Endothelial cell of umbilical vein (primary cell): Measurements from ENCODE around the gene WSB2. TPM values are rescaled to one million over a fixed set of nuclear protein-coding genes. Genes with fewer than 3 reads are reported as not detected.

Source experiments
- BruUV-seq: library from RNA; stranded (reverse); fragments of 400-500 nt; replicated peaks from 2 replicates; lab custom pipeline; 2021; lab: Mats Ljungman, UMichigan
- CTCF ChIA-PET: fragments of 300-600, 350-600 bp; sonication (Branson Sonifier 250); formaldehyde crosslinking; loops from one replicate; lab custom pipeline; 2021; ENCODE audit warnings: antibody characterized with exemption, inconsistent platforms; lab: Charles Lee
- POLR2A ChIA-PET: fragments of 300-600, 350-600 bp; sonication (Branson Sonifier 250); formaldehyde crosslinking; loops from one replicate; lab custom pipeline; 2021; ENCODE audit warnings: antibody characterized with exemption, inconsistent platforms; lab: Charles Lee
- DNase-seq: peaks from one replicate; pipeline ENCODE4 v3.0.0-alpha.2; 2011; ENCODE audit warnings: low read depth, low spot score
- FAIRE-seq: peaks from 2 replicates; lab custom pipeline; 2011; peaks lifted over from hg19 to GRCh38; lab: Jason Lieb, UNC
- H2AFZ ChIP-seq: 2 replicates; pipeline ENCODE4 v1.6.0; 2012; ENCODE audit warnings: low read depth, low read length, control low read depth, inconsistent platforms
- H3K27ac ChIP-seq: 2 replicates; pipeline ENCODE4 v1.5.1; 2011; ENCODE audit warnings: low read depth, mild to moderate bottlenecking, control low read depth, low read length, moderate library complexity; ENCODE audit not compliant: insufficient read depth
- H3K27me3 ChIP-seq, 2 experiments: 2 replicates each; pipeline versions ENCODE4 v1.6.0 to v1.6.1; 2011; ENCODE audit warnings: low read length in 2 of 2, mixed read lengths in 1 of 2; ENCODE audit not compliant: control insufficient read depth in 2 of 2, insufficient read depth in 2 of 2
- H3K36me3 ChIP-seq, 2 experiments: 2 replicates in 1 of 2; 3 replicates in 1 of 2; pipeline ENCODE4 v1.5.1; 2011; ENCODE audit warnings: low read length in 2 of 2, mild to moderate bottlenecking in 1 of 2, moderate library complexity in 1 of 2; ENCODE audit not compliant: control insufficient read depth in 2 of 2, insufficient read depth in 2 of 2; ENCODE audit errors: extremely low read depth in 1 of 2
- H3K4me1 ChIP-seq: 3 replicates; pipeline ENCODE4 v1.5.1; 2011; ENCODE audit warnings: mild to moderate bottlenecking, low read length; ENCODE audit not compliant: control insufficient read depth, insufficient read depth; ENCODE audit errors: extremely low read depth
- H3K4me2 ChIP-seq: 2 replicates; pipeline ENCODE4 v1.6.1; 2011; ENCODE audit warnings: low read length, control low read depth, mixed read lengths; ENCODE audit not compliant: insufficient read depth
- H3K4me3 ChIP-seq, 3 experiments: fragments of 200-600 bp in 1 of 3; sonication (generic), shearing (Covaris generic) in 1 of 3; replicated peaks in 1 of 3; 2 replicates each; pipeline ENCODE4 v1.5.1; 2011 to 2016; ENCODE audit warnings: control low read depth in 3 of 3, low read length in 3 of 3, mild to moderate bottlenecking in 2 of 3, inconsistent platforms in 1 of 3, low read depth in 1 of 3, moderate library complexity in 1 of 3; ENCODE audit not compliant: insufficient read depth in 1 of 3
- H3K79me2 ChIP-seq: 2 replicates; pipeline ENCODE4 v1.6.0; 2012; ENCODE audit warnings: low read length, inconsistent platforms; ENCODE audit not compliant: control insufficient read depth, insufficient read depth
- H3K9ac ChIP-seq: replicated peaks from 2 replicates; pipeline ENCODE3; 2011; ENCODE audit warnings: low read length, control low read depth; ENCODE audit not compliant: insufficient read depth; ENCODE audit errors: extremely low read depth
- H3K9me1 ChIP-seq: replicated peaks from 3 replicates; pipeline ENCODE4 v1.6.0; 2011; ENCODE audit warnings: mild to moderate bottlenecking, low read length; ENCODE audit not compliant: control insufficient read depth, insufficient read depth; ENCODE audit errors: extremely low read depth
- H3K9me3 ChIP-seq: replicated peaks from 2 replicates; pipeline ENCODE4 v1.5.1; 2012; ENCODE audit warnings: low read length, inconsistent platforms; ENCODE audit not compliant: control insufficient read depth, insufficient read depth
- H4K20me1 ChIP-seq: replicated peaks from 2 replicates; pipeline ENCODE3; 2011; ENCODE audit warnings: mild to moderate bottlenecking, low read length; ENCODE audit not compliant: control insufficient read depth, insufficient read depth; ENCODE audit errors: extremely low read depth
- FOS ChIP-seq: IDR thresholded peaks from 2 replicates; pipeline ENCODE4 v1.6.1; 2011; ENCODE audit warnings: mild to moderate bottlenecking, low read length, moderate library complexity, borderline replicate concordance; ENCODE audit not compliant: insufficient read depth
- JUN ChIP-seq: IDR thresholded peaks from 2 replicates; pipeline ENCODE4 v1.6.1; 2011; ENCODE audit warnings: borderline replicate concordance, low read depth; ENCODE audit not compliant: insufficient read length, insufficient read depth
- dilution Hi-C: fragments of 300-500 bp; cut with MboI; formaldehyde crosslinking; loops from one replicate; pipeline ENCODE4 v1.15.0; 2019; ENCODE audit warnings: low sequenced_read_pairs; ENCODE audit not compliant: extremely low pct_ligation_motif_present
- intact Hi-C: fragments of 100-400 bp; cut with micrococcal nuclease; formaldehyde crosslinking; loops from one replicate; pipeline ENCODE4 v1.10.0; 2022
- polyA plus RNA-seq, 4 experiments: library from polyadenylated mRNA; depleted of rRNA in 3 of 4; stranded (reverse) in 3 of 4; unstranded in 1 of 4; fragments of >200 nt; gene quantifications; 2 replicates each; pipeline versions ENCODE4 v1.2.1 to v1.2.3, GENCODE V29; 2011 to 2012; ENCODE audit warnings: missing spikeins in 1 of 4
- total RNA-seq: library from RNA; stranded (reverse); gene quantifications from 2 replicates; pipeline ENCODE4 v1.2.3, GENCODE V29; 2021
- TF ChIP-seq, protein P1 (sequence below), 2 donors: IDR thresholded peaks; 1 replicate in 1 of 2; 2 replicates in 1 of 2; pipeline ENCODE4 v1.5.1; 2011; ENCODE audit warnings: low read length in 2 of 2, mild to moderate bottlenecking in 2 of 2, moderate library complexity in 2 of 2, control low read depth in 1 of 2, inconsistent platforms in 1 of 2, low read depth in 1 of 2; ENCODE audit not compliant: insufficient read depth in 1 of 2; ENCODE audit errors: extremely low read depth in 1 of 2
- TF ChIP-seq, protein P2 (sequence below): IDR thresholded peaks from 2 replicates; pipeline ENCODE4 v1.6.1; 2011; ENCODE audit not compliant: insufficient read depth, insufficient read length

Gene WSB2
- total and polyA plus RNA-seq, 2 donors (not counting 3 experiments of a cell fraction or from before 2014, with no cell fraction given), result 73.6 to 107 TPM

DNA sequence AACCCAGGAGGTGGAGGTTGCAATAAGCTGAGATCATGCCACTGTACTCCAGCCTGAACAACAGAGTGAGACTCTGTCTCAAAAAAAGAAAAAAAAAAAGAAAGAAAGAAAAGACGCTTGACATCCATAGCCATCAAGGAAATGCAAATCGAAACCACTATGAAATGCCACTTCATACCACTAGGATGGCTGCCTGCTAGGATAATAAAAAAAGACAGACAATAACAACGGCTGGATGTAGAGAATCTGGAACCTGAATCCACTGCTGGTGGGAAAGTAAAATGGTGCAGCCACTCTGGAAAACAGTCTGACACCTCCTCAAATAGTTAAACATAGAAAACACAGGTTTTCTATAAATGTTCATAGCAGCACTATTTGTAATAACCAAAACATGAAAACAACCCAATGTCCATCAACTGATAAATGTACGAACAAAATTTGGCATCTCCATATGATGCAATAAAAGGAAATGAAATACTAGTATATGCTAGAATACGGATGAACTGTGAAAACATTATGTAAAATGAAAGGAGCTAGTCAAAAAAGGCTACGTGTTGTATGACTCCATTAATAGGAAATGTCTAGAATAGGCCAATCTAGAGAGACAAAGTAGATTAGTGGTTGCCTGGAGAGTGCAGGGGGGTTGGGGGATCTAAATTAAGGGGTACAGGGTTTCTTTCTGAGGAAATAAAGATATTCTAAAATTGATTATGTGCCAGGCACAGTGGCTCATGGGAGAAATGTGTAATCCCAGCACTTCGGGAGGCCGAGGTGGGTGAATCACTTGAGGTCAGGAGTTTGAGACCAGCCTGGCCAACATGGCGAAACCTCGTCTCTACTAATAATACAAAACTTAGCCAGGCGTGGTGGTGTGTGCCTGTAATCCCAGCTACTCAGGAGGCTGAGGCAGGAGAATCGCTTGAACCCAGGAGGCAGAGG is 9.7 kb downstream of the WSB2 start:
- Histone ChIP-seq H3K9me1 (no peaks in the 10 kb centered on the region), H2AFZ (no peak overlapping the region), H4K20me1 (no peaks in the 10 kb centered on the region), H3K4me1 (peaks cover 29% of the 10 kb centered on the region), H3K27me3 (no peaks in the 10 kb centered on the region), H3K79me2 (peaks cover 6% of the 10 kb centered on the region), H3K4me3 (no peak overlapping the region), H3K36me3 (peaks cover 0 to 5% of the 10 kb centered on the region in 2 experiments), H3K9me3 (no peaks in the 10 kb centered on the region), H3K27ac (peak overlapping the region; percentile 77), H3K4me2 (no peak overlapping the region), H3K9ac (no peak overlapping the region)
- ChIA-PET POLR2A (interaction anchor here (1.1 kb wide), 1 partner anchor 11 kb away, joined by 3 read pairs; no protein-coding TSS in a partner anchor), CTCF (interaction anchor here (1.2 to 1.3 kb wide), 2 partner anchors 13 to 16 kb away, joined by 3 read pairs; no protein-coding TSS in a partner anchor)
- BruUV-seq, result no TSS peak
- TF ChIP-seq JUN, result no peak
- no peak for TF ChIP-seq FOS
- TF ChIP-seq, protein P1, sequence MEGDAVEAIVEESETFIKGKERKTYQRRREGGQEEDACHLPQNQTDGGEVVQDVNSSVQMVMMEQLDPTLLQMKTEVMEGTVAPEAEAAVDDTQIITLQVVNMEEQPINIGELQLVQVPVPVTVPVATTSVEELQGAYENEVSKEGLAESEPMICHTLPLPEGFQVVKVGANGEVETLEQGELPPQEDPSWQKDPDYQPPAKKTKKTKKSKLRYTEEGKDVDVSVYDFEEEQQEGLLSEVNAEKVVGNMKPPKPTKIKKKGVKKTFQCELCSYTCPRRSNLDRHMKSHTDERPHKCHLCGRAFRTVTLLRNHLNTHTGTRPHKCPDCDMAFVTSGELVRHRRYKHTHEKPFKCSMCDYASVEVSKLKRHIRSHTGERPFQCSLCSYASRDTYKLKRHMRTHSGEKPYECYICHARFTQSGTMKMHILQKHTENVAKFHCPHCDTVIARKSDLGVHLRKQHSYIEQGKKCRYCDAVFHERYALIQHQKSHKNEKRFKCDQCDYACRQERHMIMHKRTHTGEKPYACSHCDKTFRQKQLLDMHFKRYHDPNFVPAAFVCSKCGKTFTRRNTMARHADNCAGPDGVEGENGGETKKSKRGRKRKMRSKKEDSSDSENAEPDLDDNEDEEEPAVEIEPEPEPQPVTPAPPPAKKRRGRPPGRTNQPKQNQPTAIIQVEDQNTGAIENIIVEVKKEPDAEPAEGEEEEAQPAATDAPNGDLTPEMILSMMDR (IDR thresholded peaks at IDR 0.05; ENCODE audit: extremely low read depth in 1 of 2, insufficient read depth in 1 of 2, low read depth in 1 of 2, low read length in 2 of 2), result no peak
- TF ChIP-seq, protein P2, sequence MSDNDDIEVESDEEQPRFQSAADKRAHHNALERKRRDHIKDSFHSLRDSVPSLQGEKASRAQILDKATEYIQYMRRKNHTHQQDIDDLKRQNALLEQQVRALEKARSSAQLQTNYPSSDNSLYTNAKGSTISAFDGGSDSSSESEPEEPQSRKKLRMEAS, result no peak
- dilution Hi-C loops (no loop called here), intact Hi-C loops (no loop called here)
- FAIRE-seq, result no peak
- no peak for DNase-seq
